Hematopoietic multipotent progenitor cell treated with erythropoietin and hydrocortisone succinate and interleukin-3 and kit ligand, for 8 days (in vitro differentiated cells): Measurements from ENCODE around the gene ADAMTS6.

Experiments used
- DNase-seq: peaks from one replicate; pipeline ENCODE4 v3.0.0-alpha.2; 2015

Gene ADAMTS6

GRCh38 chr5:65132386-65132785, 349.3 kb downstream of the ADAMTS6 start:
- no peak for DNase-seq

GRCh38 chr5:65128226-65128625, 353.5 kb downstream of the ADAMTS6 start:
- DNase-seq, result no peak

GRCh38 chr5:65127161-65127901, 354.4 kb downstream of the ADAMTS6 start:
- DNase-seq, result no peak

- no peak for DNase-seq
Measured at GRCh38 chr5:65126542-65127069, 355.1 kb downstream of the ADAMTS6 start.

GRCh38 chr5:65125591-65126541, 355.9 kb downstream of the ADAMTS6 start:
- no peak for DNase-seq

GRCh38 chr5:65121880-65122436, 359.8 kb downstream of the ADAMTS6 start:
- DNase-seq, result no peak

GRCh38 chr5:65120371-65120967, 361.3 kb downstream of the ADAMTS6 start:
- no peak for DNase-seq

GRCh38 chr5:65117525-65117924, 364.2 kb downstream of the ADAMTS6 start:
- DNase-seq, result no peak

GRCh38 chr5:65113771-65114170, 367.9 kb downstream of the ADAMTS6 start:
- no peak for DNase-seq

- no peak for DNase-seq
Measured at GRCh38 chr5:65111961-65112658, 369.6 kb downstream of the ADAMTS6 start.

GRCh38 chr5:65108786-65109743, 372.7 kb downstream of the ADAMTS6 start:
- no peak for DNase-seq

- DNase-seq, result no peak
Measured at GRCh38 chr5:65105301-65105700, 376.4 kb downstream of the ADAMTS6 start.

GRCh38 chr5:65104831-65105230, 376.9 kb downstream of the ADAMTS6 start:
- DNase-seq, result no peak

- no peak for DNase-seq
Measured at GRCh38 chr5:65103756-65104440, 377.8 kb downstream of the ADAMTS6 start.

GRCh38 chr5:65102976-65103711, 378.6 kb downstream of the ADAMTS6 start:
- DNase-seq, result peak; percentile 48

- DNase-seq, result peak; percentile 14
Measured at GRCh38 chr5:65102371-65102975, 379.2 kb downstream of the ADAMTS6 start.

- DNase-seq, result no peak
Measured at GRCh38 chr5:65101632-65102100, 380.1 kb downstream of the ADAMTS6 start.

GRCh38 chr5:65100911-65101631, 380.6 kb downstream of the ADAMTS6 start:
- peak; percentile 68 for DNase-seq
